HG03432 (cell line): ENCODE results near the gene STARD5.

Experiments used
- ATAC-seq: cut with Tn5 transposase; IDR thresholded peaks from one replicate; pipeline ENCODE4 v1.9.1; 2021; ENCODE audit warnings: mild to moderate bottlenecking, moderate library complexity; ENCODE audit not compliant: unreplicated experiment

STARD5 gene

GRCh38 chr15:81314378-81314777, 9.6 kb downstream of the STARD5 start:
- ATAC-seq, result no peak

DNA sequence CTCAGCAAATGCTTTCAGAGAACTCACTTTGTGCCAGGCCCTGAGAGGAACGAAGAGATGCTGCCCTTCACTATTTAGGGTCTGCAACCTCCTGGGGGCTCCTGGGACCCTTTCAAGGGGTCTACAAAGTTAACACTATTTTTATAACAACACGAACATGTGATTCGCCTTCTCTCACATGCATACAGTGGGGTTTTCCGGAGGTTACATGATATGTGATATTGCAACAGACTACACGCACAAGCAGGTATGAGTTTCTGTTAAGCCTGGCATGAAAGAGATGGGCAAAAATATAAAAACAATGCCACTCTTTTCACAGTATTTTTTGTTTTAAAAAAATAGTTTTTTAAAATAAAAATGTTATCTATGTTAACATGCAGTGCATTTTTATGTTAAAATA, 10.3 kb downstream of the STARD5 start:
- no peak for ATAC-seq

DNA sequence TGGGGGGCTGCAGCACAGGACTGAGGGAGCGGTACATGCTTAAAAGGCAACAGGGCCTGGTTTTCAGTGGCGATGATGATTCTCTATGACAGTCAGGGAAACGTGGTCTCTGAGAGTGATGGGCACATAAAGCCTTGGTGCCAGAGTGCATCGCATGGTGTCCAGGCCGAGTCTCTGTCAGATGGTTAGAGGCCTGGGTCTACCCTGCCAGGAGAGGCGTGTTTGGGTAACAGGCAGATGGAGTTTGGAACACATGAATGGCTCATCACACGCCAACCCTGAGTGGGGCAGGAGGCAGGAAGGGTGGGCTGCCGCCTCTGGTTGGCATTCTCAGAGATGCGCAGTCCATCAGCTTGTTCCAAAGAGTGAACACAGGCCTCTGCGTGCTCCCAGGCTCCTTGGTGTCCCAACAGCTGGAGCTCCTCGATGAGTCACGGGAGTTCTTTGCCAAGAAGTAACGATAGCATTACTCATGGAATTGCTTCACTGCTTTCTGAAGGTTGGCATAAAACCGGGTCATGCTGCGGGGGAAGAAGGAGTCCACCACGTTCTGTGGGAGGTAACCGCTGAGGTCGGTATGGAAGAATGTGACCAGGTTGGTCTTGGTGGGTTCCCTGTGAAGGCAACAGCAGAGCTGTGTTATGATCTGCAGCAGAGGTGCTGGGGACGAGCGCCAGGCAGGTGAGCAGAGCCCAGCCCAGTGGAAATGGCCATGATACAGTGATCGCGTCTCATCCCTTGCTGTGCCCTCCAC, 11.0 kb downstream of the STARD5 start:
- no peak for ATAC-seq

DNA sequence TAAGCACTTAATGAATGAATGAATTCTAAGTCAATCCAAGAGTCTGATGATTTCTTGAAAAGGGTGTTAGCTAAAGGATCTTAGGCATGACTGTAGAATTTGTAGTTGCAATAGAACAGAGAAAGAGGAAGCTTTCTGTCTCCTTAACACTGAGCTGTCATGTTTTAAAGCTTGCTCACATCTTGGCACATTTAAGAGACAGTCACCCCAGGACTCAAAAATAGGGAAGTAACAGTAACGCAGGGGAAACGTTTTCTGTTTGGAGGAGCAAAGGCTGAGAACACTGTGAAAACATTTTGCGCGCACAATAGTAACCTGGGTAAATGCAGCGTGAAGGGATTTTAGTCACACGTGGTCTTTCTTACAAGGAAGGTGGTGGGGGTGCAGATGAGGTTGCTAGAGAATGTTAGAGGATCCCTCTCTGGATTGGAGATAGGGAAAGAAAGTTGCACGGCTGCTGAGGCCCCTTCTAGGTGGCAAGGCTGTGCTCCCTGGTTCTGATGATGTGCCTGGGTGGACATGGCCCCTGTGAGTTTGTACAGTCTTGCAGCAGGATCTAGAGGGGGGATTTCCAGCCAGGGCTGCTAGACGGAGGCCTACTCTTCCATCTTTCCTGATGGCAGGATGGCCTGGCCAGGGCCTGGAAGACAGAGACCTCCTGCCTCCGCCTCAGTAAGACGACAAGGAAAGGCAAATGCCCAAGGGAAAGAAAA, 12.0 kb downstream of the STARD5 start:
- ATAC-seq, result peak; percentile 55

DNA sequence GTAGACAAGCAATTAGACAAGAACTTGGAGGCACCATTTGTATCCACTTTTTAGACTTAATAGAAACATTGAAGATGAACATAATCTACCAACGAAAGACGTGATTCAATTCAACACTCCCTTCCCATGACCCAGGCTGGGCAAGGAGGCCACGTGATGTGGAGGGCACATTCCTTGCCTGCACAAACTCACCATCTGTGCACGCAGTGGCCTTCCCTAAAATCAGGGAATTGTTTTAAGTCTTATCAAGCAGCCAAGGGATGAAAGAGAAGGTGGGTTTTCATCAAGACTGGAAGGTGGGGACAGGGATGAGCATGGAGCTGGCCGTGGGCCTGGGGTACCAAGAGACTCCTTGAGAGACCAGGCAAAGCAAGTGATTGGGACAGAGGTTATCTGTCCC, 13.5 kb downstream of the STARD5 start:
- no peak for ATAC-seq

- no peak for ATAC-seq
These were observed 14.1 kb downstream of the STARD5 start for GRCh38 chr15:81309647-81310450.

GRCh38 chr15:81308260-81308659, 15.7 kb downstream of the STARD5 start:
- ATAC-seq, result no peak

GRCh38 chr15:81304226-81304625, 19.7 kb downstream of the STARD5 start:
- ATAC-seq, result no peak

- ATAC-seq, result no peak
These were observed 20.4 kb downstream of the STARD5 start for GRCh38 chr15:81303244-81304225.

DNA sequence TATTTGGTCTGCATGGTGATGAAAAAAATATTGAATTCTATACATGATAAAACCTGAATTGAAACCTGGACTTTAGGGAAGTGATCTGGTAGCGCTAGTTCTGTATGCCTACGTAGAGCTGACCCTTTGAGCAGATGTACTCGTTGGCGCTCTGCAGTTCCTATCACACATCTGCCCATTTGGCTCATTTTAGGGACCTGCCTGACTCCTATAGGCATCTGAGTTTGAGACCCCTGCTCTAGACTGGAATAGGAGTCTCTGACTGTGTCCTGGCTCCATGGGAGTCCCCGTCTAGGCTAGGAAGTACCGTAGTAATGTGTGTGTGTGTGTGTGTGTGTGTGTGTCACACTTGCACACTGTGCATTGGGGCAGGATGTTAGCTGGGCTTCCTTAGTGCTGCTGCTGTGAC, 21.2 kb downstream of the STARD5 start:
- ATAC-seq, result no peak

DNA sequence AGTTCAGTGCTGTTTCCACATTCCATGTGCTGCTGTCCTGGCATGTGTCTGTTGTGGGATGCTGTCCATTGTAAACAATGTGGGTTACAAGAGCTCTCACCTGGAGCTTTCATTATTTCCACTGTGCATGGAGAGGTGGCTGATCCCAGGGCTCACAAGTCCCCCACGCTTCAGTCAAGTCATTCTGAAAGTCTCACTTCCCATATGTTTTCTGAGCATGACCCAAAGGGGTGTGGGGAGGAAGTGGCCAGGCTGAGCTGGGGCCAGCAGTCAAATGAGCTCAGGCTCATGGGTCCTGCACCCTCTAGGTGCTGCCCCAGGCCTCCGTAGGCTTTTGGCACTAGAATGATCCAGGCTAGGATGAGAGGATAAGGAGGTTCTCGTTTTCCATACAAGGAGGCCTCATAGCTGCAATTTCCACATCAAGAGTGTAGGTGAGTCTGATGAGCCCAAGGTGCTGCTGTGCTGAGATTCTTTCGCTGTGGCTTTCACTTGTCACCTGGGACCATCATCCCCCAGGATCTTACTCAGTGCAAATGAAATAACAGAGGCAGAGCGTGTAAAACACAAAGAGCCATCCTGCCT, 22.0 kb downstream of the STARD5 start:
- ATAC-seq, result peak; percentile 89

GRCh38 chr15:81301385-81301784, 22.6 kb downstream of the STARD5 start:
- ATAC-seq, result peak; percentile 20

- ATAC-seq, result no peak
These were observed 24.2 kb downstream of the STARD5 start for GRCh38 chr15:81299630-81300273.

DNA sequence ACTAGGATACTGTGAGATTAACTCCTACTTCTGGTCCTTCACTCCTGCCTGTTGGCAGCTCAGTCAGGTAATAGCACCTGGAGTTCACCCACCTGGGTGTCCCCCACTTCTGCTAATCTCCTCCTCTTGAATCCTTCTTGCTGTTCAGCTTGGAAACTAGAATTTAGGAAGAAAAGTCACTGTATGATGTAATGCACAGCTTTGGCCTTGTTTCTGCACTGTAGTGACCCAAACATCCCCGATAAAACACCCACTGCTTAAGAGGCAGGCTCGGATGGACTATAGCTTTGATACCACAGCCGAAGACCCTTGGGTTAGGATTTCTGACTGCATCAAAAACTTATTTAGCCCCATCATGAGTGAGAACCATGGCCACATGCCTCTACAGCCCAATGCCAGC, 24.8 kb downstream of the STARD5 start:
- no peak for ATAC-seq

DNA sequence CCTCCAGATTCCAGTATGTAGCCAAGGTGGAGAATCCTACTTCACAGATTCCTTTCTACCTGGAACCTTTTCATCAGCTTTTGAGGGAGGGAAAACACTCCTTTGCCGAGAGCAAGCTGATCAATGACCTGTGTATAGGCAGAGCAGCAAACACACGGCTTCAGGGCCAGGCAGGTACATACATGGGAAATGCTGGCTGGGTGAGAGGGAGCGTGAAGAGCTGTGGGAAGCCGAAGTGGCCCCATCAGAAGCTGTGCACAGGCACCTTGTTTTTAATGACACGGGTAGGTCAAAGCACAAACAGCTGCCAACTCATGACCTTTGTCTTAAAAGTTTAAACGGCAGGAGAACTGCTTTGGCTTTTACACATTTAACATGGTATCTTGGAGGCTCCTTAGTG, 25.3 kb downstream of the STARD5 start:
- no peak for ATAC-seq

- no peak for ATAC-seq
These were observed 26.1 kb downstream of the STARD5 start for GRCh38 chr15:81297603-81298575.

DNA sequence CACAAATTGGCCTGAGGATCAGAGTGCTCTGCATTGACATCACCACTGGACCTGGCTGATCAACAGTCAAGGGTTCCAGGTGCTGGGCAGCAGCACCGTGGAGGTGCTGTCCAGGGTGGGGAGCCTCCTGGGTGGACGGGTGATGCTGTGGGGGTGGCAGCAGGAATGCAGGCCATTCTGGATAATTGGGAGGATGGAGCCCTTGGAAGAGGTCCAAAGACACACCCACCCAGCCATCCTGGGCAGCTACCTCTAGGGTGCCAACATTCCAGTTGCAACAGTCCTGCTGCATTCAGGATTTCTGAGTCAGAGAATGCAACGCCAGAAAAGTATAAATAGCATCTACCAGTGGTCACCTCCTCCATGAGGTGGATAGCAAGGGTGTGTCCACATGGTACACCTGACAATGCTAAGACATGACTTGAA, 26.8 kb downstream of the STARD5 start:
- no peak for ATAC-seq

GRCh38 chr15:81296673-81297072, 27.3 kb downstream of the STARD5 start:
- peak; percentile 39 for ATAC-seq
